Measurements from ENCODE around the gene MACROD2.

MACROD2 gene

DNA sequence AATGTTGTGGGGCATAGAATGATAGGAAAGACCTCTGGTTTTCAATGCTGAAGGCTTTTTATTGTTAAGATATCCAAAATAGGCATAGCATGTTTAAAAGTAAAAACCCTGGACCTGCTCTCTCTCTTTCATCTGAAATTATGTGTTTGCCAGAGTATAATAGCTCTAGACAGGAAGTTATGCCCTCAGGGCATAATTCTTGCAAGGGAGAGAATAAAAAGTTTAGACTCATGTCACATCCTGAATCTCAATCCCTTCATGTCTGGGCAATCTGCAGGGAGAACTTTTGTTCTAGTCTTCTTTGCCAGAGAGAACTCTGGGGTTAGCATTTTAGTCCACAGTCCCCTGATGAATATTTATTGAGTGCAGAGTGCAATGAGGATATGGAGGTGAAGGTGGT, 639.3 kb downstream of the MACROD2 start:
- TF ChIP-seq, protein P1, sequence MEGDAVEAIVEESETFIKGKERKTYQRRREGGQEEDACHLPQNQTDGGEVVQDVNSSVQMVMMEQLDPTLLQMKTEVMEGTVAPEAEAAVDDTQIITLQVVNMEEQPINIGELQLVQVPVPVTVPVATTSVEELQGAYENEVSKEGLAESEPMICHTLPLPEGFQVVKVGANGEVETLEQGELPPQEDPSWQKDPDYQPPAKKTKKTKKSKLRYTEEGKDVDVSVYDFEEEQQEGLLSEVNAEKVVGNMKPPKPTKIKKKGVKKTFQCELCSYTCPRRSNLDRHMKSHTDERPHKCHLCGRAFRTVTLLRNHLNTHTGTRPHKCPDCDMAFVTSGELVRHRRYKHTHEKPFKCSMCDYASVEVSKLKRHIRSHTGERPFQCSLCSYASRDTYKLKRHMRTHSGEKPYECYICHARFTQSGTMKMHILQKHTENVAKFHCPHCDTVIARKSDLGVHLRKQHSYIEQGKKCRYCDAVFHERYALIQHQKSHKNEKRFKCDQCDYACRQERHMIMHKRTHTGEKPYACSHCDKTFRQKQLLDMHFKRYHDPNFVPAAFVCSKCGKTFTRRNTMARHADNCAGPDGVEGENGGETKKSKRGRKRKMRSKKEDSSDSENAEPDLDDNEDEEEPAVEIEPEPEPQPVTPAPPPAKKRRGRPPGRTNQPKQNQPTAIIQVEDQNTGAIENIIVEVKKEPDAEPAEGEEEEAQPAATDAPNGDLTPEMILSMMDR (conservative IDR thresholded peaks at IDR 0.05; ENCODE audit: low read length), result no peak
- no peak overlapping the region for H3K4me3 ChIP-seq (ENCODE audit: low read length)
- DNase-seq (ENCODE audit: low read depth), result no peak

DNA sequence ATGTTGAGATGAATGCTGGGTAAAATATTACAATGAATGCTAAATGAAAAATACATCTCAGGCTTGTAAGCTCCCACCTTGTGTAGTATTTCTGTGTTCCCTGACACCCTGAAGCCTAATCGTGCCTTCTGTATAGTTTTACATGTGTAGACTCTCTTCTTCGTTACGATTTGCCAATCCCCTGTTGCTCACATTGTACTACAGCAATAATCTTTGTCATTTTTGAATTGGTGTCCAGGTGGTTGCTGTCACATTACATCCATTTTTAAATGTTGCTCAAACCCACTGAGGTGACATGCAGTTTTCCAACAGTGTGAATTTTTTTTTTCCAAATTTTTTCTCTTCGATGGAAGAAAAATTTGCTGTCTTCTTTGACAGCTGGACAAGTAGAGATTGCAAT, 642.1 kb downstream of the MACROD2 start:
- TF ChIP-seq, protein P1 (conservative IDR thresholded peaks at IDR 0.05; ENCODE audit: low read length), result no peak
- H3K4me3 ChIP-seq (ENCODE audit: low read length), result no peak overlapping the region
- no peak for DNase-seq (ENCODE audit: low read depth)

DNA sequence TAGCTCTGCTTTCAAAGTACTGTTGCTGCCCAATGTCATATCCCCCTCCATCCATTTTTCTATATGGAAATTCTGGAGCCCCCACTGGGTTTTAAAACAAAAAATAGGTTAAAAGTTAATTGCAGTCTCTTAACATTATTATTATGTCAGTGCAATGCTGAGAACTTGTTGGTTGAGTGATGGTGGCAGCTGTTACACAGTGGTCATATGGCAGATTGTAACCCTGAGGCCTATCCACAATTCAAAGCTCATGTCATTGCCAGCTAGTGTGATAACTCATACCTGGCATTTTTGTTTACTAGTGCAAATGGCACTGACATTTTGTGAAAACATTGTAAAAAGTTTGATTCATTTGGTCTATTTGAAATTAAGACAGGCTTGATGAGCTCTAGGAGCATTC, 647.8 kb downstream of the MACROD2 start:
- H3K4me3 ChIP-seq (ENCODE audit: low read length), result no peak overlapping the region
- DNase-seq (ENCODE audit: low read depth), result no peak
- TF ChIP-seq, protein P1 (conservative IDR thresholded peaks at IDR 0.05; ENCODE audit: low read length), result no peak

DNA sequence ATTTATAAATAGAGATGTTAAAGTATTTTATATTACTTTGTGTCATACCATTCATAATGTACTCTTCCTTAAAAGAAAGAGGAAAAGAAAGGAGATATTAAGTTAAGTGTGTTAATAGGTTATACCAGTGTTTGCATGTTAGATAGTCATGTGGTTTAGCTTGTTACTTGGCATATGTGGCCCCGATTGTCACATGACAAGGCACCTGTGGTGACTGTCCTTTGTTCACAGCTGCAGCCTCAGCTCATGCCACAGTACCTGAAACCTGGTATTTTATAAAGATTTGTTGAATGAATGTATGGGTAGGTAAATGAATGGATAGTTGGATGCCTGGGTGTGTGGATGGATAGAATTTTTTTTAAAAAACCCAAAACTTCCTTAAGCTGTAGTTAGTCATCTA, 648.2 kb downstream of the MACROD2 start:
- TF ChIP-seq, protein P1 (conservative IDR thresholded peaks at IDR 0.05; ENCODE audit: low read length), result no peak
- no peak for DNase-seq (ENCODE audit: low read depth)
- H3K4me3 ChIP-seq (ENCODE audit: low read length), result no peak overlapping the region

DNA sequence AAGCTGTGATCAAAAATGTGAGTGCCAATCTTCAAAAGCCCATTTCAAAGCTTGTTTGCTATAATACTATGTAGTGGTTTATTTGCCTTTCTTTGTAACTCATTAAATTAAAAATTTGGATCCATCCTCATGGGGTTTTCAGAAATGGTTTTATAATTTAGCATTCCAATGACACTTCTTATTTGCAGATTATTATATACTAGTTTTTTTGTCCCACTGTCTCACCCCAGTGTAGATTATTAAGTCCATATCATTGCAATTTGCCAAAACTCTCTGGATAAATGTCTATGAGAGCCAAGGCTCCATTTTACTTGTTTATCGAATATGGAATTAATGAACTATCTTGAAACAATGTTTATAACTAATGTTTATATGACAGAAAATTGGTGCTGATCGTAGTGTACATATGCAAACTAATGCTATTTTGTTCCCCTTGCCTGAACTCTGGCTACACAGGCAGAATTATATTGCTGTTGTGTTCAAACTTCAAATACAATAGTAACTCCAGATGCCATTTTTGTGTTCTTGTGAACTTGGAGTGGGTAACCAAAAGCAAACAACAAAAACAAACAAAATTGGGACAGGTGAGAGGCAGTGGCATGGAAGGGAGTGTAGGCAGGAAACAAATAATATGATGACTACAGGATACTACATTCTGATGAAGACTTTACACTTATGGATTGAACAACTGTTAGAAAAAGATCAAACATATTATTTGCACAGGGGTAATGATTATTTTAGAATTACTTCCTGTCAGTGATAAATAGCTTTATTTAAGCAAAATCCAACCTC, 649.2 kb downstream of the MACROD2 start:
- TF ChIP-seq, protein P1 (conservative IDR thresholded peaks at IDR 0.05; ENCODE audit: low read length), result no peak
- no peak for DNase-seq (ENCODE audit: low read depth)
- H3K4me3 ChIP-seq (ENCODE audit: low read length), result no peak overlapping the region

DNA sequence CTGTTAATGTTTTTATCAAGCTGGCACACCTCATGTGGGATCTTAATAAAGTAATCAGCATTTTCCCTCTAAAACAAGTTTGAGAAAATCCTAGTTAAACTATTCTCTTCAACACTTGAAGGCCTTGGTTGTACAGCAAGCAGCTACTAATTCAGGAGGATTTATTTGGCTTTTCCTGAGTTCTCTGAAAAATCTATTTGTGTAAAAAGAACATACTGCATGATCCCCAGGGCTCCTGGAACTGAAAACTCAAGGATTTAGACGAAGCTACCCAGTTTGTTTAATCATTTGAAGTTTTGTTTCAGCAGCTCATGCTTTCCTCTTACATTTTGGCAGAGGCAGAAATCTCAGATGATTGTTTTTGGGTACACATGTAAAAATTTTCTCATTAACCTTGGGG, 651.7 kb downstream of the MACROD2 start:
- no peak for DNase-seq (ENCODE audit: low read depth)
- TF ChIP-seq, protein P1 (conservative IDR thresholded peaks at IDR 0.05; ENCODE audit: low read length), result no peak
- no peak overlapping the region for H3K4me3 ChIP-seq (ENCODE audit: low read length)

DNA sequence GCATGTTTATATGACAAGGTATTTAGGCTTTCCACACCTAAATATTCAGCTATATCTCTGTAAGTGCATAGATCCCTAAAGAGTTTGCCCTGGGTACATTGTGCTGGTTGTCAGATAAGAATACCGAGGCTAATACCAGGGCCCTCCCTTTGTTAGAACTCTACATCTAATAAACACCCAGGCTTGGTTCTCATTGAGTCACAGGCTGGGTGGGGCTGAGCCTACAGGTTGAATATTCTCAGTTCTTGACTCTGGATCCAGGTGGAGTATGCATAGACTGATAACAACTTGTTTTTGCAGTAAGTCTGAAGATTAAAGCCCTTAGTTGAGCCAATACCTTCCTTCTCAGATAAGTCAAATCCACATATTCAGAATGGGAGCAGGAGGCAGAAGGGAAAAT, 654.3 kb downstream of the MACROD2 start:
- no peak for DNase-seq (ENCODE audit: low read depth)
- no peak overlapping the region for H3K4me3 ChIP-seq (ENCODE audit: low read length)
- TF ChIP-seq, protein P1 (conservative IDR thresholded peaks at IDR 0.05; ENCODE audit: low read length), result no peak
